BLaER1 (cell line): ENCODE results near the gene IFIT1B.
A peak's percentile ranks its signal among the peaks of the same experiment; 100 is the strongest.
"Not testable (repeated sequence)": the region's sequence is repeated elsewhere in the genome, so short reads cannot be mapped to it uniquely, and the experiment has no call there.

Source experiments
- H3K27ac ChIP-seq: shearing (Covaris generic); formaldehyde crosslinking; 2 replicates; pipeline ENCODE4 v1.8.1; 2022
- H3K27me3 ChIP-seq: shearing (Covaris generic); formaldehyde crosslinking; 2 replicates; pipeline ENCODE4 v1.8.1; 2022
- H3K36me3 ChIP-seq: shearing (Covaris generic); formaldehyde crosslinking; 2 replicates; pipeline ENCODE4 v1.8.1; 2022
- H3K4me1 ChIP-seq: shearing (Covaris generic); formaldehyde crosslinking; 2 replicates; pipeline ENCODE4 v1.8.1; 2022
- H3K4me2 ChIP-seq: shearing (Covaris generic); formaldehyde crosslinking; 2 replicates; pipeline ENCODE4 v1.8.1; 2022
- H3K4me3 ChIP-seq: shearing (Covaris generic); formaldehyde crosslinking; 2 replicates; pipeline ENCODE4 v1.8.1; 2022
- H3K9ac ChIP-seq: shearing (Covaris generic); formaldehyde crosslinking; 2 replicates; pipeline ENCODE4 v1.8.1; 2022
- H3K9me3 ChIP-seq: shearing (Covaris generic); formaldehyde crosslinking; 2 replicates; pipeline ENCODE4 v1.8.1; 2022
- H4K20me1 ChIP-seq: shearing (Covaris generic); formaldehyde crosslinking; 2 replicates; pipeline ENCODE4 v1.8.1; 2022
- Cebpa-rat ChIP-seq: shearing (Covaris generic); IDR thresholded peaks from 2 replicates; pipeline ENCODE4 v1.8.1; 2022

IFIT1B gene

DNA sequence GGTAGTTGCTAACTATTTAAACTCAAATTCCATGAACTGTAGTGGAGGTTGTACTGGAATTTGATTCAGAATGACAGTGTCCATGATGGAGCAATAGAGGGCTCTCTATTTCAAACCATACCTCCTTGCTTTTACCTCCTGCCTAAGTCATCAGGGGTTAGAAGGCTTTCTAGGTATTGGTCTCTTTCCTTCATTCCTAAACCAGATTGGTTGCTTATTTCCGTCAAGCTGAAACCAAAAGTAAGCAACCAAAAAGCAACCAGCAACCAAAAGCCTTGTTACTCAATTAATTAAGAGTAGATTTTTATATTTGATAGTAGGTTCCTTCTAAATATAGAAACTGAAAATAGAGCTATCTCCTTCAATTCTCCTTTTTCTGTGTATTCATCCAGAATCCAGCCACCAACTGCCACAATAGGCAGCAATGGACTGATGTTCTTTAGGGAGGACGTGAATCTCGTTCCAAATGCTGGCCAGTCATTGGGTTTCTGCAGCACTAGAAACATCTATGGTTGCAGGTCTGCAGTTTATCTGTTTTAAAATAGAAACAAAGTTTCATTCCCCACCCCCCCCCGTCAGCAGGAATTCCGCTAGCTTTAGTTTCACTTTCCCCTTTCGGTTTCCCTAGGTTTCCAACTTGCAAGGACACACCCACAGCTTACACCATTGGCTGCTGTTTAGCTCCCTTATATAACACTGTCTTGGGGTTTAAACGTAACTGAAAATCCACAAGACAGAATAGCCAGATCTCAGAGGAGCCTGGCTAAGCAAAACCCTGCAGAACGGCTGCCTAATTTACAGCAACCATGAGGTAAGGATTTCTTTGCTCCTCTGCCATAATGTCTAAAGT lies 14.3 kb downstream of the IFIT1B start, which contains the start of gene IFIT1:
Gene IFIT1 (plus strand): TSS at position 717 of the 850 bp plus-strand sequence. CDS start 90 bp downstream, at position 807.
- TF ChIP-seq Cebpa-rat = no peak
- Histone ChIP-seq H3K9ac (peak within 1 kb of the TSS; percentile 42), H3K4me2 (peak within 1 kb of the TSS; percentile 91), H3K9me3 (no peaks in the 10 kb centered on the region), H4K20me1 (no peaks in the 10 kb centered on the region), H3K27me3 (no peaks in the 10 kb centered on the region), H3K4me1 (peaks cover 35% of the 10 kb centered on the region), H3K27ac (peak within 1 kb of the TSS; percentile 69), H3K4me3 (peak within 1 kb of the TSS; percentile 64), H3K36me3 (no peaks in the 10 kb centered on the region)

DNA sequence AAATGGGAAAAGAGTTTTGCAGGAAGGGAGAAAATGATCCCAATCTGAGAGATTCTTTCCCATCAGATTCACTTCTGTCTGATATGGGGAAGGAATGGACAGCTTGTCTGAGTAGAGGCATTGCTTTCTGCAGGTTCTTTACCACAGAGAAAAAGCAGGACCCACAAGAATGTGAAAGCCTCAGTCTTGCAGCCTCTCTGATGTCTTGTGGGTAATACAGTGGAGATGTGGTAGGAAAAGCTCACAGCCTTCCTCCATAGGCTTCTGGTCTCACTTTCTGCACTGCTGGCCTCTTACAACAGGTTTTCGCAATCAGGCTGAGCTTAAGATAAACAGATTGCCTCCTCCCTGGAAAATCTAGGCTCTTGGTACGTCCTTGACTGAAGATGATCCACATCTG lies 15.1 kb downstream of the IFIT1B start:
- H3K4me1 ChIP-seq = peaks cover 35% of the 10 kb centered on the region
- no peaks in the 10 kb centered on the region for H3K36me3 ChIP-seq
- TF ChIP-seq Cebpa-rat = peak; percentile 75
- H3K27me3 ChIP-seq = no peaks in the 10 kb centered on the region
- peak overlapping the region; percentile 69 for H3K27ac ChIP-seq
- H3K9ac ChIP-seq = peak overlapping the region; percentile 42; the same call in 1 of the 2 replicates
- peak overlapping the region; percentile 91 for H3K4me2 ChIP-seq
- H3K9me3 ChIP-seq = 0 out of 2 replicates have a peak, but pooled peaks cover under 1% of the 10 kb centered on the region
- H3K4me3 ChIP-seq = peak overlapping the region; percentile 64
- no peaks in the 10 kb centered on the region for H4K20me1 ChIP-seq

DNA sequence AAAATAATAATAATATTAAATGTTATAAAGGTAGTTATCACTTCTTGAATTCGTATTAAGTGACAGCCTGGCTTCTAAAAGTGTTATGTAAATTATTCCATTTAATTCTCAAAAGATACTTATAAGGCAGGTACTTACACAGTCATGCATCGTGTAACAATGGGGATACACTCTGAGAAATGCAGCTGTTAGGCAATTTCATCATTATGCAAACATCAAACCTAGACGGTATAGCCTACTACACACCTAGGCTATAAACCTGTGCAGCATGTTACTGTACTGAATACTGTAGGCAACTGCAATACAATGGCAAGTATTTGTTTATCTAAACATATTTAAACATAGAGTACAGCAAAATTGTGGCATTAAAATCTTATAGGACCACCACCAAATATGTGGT lies 16.0 kb downstream of the IFIT1B start:
- Histone ChIP-seq H3K4me1 (peaks cover 35% of the 10 kb centered on the region), H3K4me2 (peak overlapping the region; percentile 91; the same call in 1 of the 2 replicates), H3K27ac (no peak overlapping the region), H3K9ac (no peak overlapping the region), H3K27me3 (no peaks in the 10 kb centered on the region), H3K36me3 (no peaks in the 10 kb centered on the region), H3K4me3 (no peak overlapping the region), H3K9me3 (0 out of 2 replicates have a peak, but pooled peaks cover 5% of the 10 kb centered on the region), H4K20me1 (no peaks in the 10 kb centered on the region)
- no peak for TF ChIP-seq Cebpa-rat

DNA sequence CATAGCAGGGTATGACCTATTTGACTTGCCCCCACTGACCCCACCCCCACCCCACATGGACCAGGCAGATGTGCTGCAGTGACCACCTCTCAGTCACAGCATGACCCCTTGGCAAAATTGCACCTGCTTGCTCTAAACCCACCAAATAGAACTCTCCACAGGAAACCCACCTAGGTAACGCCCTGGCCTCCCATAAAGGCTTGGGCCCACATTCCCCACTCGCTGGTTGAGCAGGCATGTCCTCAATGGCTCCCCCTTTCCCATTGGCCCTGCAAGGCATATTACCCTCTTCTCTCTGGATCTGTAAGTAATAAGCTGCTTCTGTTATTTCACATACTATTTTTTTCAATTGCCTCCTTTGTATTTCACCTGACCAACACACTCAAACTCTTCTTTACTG lies 17.3 kb downstream of the IFIT1B start:
- Histone ChIP-seq H3K36me3 (no peaks in the 10 kb centered on the region), H3K9me3 (0 out of 2 replicates have a peak, but pooled peaks cover 5% of the 10 kb centered on the region), H3K4me3 (no peak overlapping the region), H4K20me1 (no peaks in the 10 kb centered on the region), H3K27me3 (no peaks in the 10 kb centered on the region), H3K4me2 (no peak overlapping the region), H3K27ac (no peak overlapping the region), H3K4me1 (peaks cover 35% of the 10 kb centered on the region), H3K9ac (no peak overlapping the region)
- TF ChIP-seq Cebpa-rat = no peak

DNA sequence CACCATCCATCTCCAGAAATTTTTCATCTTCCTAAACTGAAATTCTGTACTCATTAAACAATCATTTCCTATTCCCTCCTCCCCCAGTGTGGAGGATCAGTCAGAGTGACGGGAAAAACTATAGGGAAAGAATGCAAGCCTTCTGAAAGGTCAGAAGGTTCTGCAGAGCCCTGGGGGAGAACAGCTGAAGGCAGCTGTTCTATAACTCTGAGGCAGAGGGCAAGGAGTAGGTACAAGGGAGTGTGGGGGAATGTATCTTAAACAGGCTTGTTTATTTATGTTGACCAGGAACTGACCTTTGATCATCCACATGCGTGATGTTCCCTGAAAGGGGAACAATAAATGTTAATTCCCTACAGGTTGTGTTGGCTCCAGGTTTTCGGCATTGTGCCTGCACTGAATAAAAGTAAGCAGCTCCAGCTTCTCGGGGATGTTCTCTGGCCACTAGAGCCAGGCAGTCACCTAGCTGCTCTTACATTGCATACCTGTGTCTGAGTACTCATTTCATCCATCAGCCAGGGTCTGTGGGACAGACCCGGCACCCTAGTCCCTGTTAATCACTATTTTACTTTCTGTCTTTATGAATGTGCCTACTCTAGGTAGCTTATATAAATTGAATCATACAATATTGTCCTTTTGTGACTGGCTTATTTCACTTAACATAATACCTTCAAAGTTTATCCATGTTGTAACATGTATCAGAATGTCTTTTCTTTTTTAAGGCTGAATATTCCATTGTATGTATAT lies 20.3 kb downstream of the IFIT1B start:
- Histone ChIP-seq H3K27ac (no peak overlapping the region), H3K4me1 (peaks cover 11% of the 10 kb centered on the region), H3K4me2 (no peak overlapping the region), H4K20me1 (no peaks in the 10 kb centered on the region), H3K4me3 (no peak overlapping the region), H3K36me3 (peaks cover 9% of the 10 kb centered on the region; the same call in 1 of the 2 replicates), H3K9me3 (0 out of 2 replicates have a peak, but pooled peaks cover 5% of the 10 kb centered on the region), H3K9ac (no peak overlapping the region), H3K27me3 (no peaks in the 10 kb centered on the region)
- no peak for TF ChIP-seq Cebpa-rat

DNA sequence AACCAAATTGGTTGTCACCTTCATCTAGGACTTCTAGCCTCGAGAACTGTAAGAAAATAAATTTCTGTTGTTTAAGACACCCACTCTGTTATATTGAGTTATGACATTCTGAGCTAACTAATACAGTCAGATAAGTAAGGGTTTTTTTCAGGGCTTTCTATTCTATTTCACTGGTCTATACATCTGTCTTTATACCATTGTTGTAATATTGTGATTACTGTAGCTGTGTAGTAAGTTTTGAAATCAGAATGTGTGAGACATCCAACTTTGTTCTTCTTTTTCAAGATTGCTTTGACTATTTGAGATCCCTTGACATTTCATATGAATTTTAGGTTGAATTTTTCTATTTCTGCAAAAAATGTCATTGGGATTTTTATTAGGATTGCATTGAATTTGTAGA lies 22.1 kb downstream of the IFIT1B start:
- H3K27me3 ChIP-seq = no peaks in the 10 kb centered on the region
- no peaks in the 10 kb centered on the region for H3K4me1 ChIP-seq
- H3K36me3 ChIP-seq = peaks cover 9% of the 10 kb centered on the region; the same call in 1 of the 2 replicates
- TF ChIP-seq Cebpa-rat = no peak
- no peak overlapping the region for H3K4me3 ChIP-seq
- H3K9me3 ChIP-seq = 0 out of 2 replicates have a peak, but pooled peaks cover 5% of the 10 kb centered on the region
- H3K4me2 ChIP-seq = no peak overlapping the region
- no peak overlapping the region for H3K9ac ChIP-seq
- no peaks in the 10 kb centered on the region for H4K20me1 ChIP-seq
- H3K27ac ChIP-seq = no peak overlapping the region

DNA sequence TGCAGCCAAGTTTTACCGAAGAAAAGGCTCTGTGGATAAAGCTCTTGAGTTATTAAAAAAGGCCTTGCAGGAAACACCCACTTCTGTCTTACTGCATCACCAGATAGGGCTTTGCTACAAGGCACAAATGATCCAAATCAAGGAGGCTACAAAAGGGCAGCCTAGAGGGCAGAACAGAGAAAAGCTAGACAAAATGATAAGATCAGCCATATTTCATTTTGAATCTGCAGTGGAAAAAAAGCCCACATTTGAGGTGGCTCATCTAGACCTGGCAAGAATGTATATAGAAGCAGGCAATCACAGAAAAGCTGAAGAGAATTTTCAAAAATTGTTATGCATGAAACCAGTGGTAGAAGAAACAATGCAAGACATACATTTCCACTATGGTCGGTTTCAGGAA lies 25.2 kb downstream of the IFIT1B start:
- H4K20me1 ChIP-seq = no peaks in the 10 kb centered on the region
- H3K4me1 ChIP-seq = no peaks in the 10 kb centered on the region
- no peak overlapping the region for H3K4me3 ChIP-seq
- H3K9me3 ChIP-seq = 0 out of 2 replicates have a peak, but pooled peaks cover 12% of the 10 kb centered on the region
- H3K4me2 ChIP-seq = no peak overlapping the region
- no peaks in the 10 kb centered on the region for H3K27me3 ChIP-seq
- peaks cover 15% of the 10 kb centered on the region; the same call in 1 of the 2 replicates for H3K36me3 ChIP-seq
- H3K27ac ChIP-seq = no peak overlapping the region
- no peak for TF ChIP-seq Cebpa-rat
- no peak overlapping the region for H3K9ac ChIP-seq

DNA sequence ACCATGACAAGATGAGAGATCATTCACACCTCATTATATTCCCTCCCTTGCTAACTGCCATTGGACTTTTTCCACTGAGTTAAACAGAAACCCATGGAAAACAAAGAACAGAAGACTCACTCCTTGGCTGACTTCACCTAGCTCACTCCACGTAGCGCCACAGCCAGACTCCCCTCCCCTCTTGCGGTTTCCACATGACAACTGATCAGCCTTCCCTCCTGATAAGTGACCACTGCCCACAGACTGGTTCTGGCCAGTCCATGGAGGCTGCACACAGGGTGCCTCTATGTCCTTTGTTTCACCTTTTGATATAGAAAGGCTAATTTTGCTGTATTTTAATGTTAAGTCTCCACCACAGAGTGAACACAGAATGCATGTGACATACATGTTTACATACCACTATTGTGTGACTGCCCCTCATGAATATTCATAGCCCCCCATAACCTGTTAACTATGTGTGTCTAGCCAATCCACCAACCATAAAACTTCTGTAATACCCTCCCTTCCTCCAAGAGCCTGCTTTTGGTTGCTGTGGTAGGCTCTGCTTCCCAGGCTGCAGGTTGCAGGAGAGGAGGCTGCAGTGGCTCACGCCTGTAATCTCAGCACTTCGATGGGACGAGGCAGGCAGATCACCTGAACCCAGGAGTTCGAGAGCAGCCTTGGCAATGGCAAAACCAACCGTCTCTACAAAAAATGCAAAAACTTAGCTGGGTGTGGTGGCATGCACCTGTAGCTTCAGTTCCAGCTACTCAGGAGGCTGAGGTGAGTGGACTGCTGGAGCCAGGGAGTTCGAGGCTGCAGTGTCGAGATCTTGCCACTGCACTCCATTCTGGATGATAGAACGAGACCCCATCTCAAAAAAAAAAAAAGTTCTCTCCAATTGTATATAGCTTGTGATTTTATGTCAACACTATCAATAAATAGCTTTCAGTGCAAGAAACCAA lies 26.5 kb downstream of the IFIT1B start:
- Histone ChIP-seq H3K4me3 (no peak overlapping the region), H3K27ac (no peak overlapping the region), H3K4me1 (no peaks in the 10 kb centered on the region), H3K27me3 (no peaks in the 10 kb centered on the region), H3K9ac (no peak overlapping the region), H4K20me1 (no peaks in the 10 kb centered on the region), H3K9me3 (0 out of 2 replicates have a peak, but pooled peaks cover 8% of the 10 kb centered on the region), H3K36me3 (peaks cover 15% of the 10 kb centered on the region; the same call in 1 of the 2 replicates), H3K4me2 (no peak overlapping the region)
- no peak for TF ChIP-seq Cebpa-rat

DNA sequence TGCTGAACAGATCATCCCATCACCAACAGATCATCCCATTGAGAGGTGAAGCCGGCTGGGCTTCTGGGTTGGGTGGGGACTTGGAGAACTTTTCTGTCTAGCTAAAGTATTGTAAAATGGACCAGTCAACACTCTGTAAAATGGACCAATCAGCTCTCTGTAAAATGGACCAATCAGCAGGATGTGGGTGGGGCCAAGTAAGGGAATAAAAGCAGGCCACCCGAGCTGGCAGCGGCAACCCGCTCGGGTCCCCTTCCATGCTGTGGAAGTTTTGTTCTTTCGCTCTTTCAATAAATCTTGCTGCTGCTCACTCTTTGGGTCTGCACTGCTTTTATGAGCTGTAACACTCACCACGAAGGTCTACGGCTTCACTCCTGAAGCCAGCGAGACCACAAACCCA lies 28.3 kb downstream of the IFIT1B start:
- H3K4me1 ChIP-seq, H3K4me3 ChIP-seq, H3K9me3 ChIP-seq, H3K27me3 ChIP-seq, H3K27ac ChIP-seq, H3K9ac ChIP-seq, H4K20me1 ChIP-seq, H3K4me2 ChIP-seq: not testable (repeated sequence)
- peaks cover 15% of the 10 kb centered on the region; the same call in 1 of the 2 replicates for H3K36me3 ChIP-seq

DNA sequence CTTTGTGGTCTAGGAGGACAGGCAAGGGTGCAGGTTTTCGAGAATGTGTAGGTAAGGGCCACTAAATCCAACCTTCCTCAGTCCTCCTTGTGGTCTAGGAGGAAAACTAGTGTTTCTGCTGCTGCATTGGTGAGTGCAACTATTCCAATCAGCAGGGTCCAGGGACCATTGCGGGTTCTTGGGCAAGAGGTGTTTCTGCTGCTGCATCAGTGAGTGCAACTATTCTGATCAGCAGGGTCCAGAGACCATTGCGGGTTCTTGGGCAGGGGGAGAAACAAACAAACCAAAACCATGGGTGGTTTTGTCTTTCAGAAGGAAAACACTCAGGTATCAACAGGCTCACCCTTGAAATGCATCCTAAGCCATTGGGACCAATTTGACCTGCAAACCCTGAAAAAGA lies 29.9 kb downstream of the IFIT1B start:
- not testable (repeated sequence) for H3K9ac ChIP-seq, H4K20me1 ChIP-seq, H3K27me3 ChIP-seq, H3K4me3 ChIP-seq, H3K4me2 ChIP-seq, H3K27ac ChIP-seq, H3K4me1 ChIP-seq
- H3K9me3 ChIP-seq = peaks cover 20% of the 10 kb centered on the region
- H3K36me3 ChIP-seq = peaks cover 15% of the 10 kb centered on the region

DNA sequence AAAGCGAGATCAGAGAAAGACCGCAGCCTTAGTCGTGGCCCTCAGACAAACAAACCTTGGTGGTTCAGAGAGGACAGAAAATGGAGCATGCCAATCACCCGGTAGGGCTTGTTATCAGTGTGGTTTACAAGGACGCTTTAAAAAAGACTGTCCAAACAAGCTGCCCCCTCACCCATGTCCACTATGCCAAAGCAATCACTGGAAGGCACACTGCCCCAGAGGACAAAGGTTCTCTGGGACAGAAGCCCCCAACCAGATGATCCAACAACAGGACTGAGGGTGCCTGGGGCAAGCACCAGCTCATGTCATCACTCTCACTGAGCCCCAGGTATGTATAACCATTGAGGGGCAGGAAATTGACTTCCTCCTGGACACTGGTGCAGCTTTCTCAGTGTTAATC lies 31.4 kb downstream of the IFIT1B start:
- Histone ChIP-seq H3K9me3 (peaks cover 20% of the 10 kb centered on the region), H3K4me1 (peaks cover 15% of the 10 kb centered on the region), H3K36me3 (peaks cover 11% of the 10 kb centered on the region)
- not testable (repeated sequence) for H3K4me2 ChIP-seq, H4K20me1 ChIP-seq, H3K4me3 ChIP-seq, H3K27ac ChIP-seq, H3K9ac ChIP-seq, H3K27me3 ChIP-seq

DNA sequence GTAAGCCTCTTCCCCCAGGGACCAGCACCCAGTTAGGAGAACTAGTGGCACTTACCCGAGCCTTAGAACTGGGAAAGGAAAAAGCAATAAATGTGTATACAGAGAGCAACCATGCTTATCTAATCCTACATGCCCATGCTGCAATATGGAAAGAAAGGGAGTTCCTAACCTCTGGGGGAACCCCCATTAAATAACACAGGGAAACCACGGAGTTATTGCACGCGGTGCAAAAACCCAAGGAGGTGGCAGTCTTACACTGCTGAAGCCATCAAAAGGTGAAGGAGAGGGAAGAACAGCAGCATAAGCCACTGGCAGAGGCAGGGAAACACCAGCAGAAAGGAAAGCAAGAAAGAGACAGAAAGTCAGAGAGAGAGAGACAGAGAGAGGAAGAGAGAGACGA lies 32.7 kb downstream of the IFIT1B start:
- H3K9me3 ChIP-seq = peaks cover 20% of the 10 kb centered on the region
- not testable (repeated sequence) for H3K4me2 ChIP-seq, H3K9ac ChIP-seq, H4K20me1 ChIP-seq, H3K27me3 ChIP-seq, H3K4me3 ChIP-seq, H3K27ac ChIP-seq
- peaks cover 11% of the 10 kb centered on the region; the same call in 1 of the 2 replicates for H3K36me3 ChIP-seq
- H3K4me1 ChIP-seq = peaks cover 17% of the 10 kb centered on the region
